ENCODE measurements around the gene HNRNPUL1.

- TF ChIP-seq JUN (IDR thresholded peaks at IDR 0.05; ENCODE audit: borderline replicate concordance, insufficient read depth, insufficient read length, low read depth), result no peak
- no peak for TF ChIP-seq CTCF (IDR thresholded peaks at IDR 0.05; ENCODE audit: extremely low read depth in 1 of 2, insufficient read depth in 1 of 2, low read depth in 1 of 2, low read length in 2 of 2)
- TF ChIP-seq POLR2AphosphoS5 (IDR thresholded peaks at IDR 0.05; ENCODE audit: insufficient read depth, low read depth, low read length), result no peak
- no peak for TF ChIP-seq GATA2 (IDR thresholded peaks at IDR 0.05; ENCODE audit: insufficient read depth, insufficient read length, low read depth, low read length)
- TF ChIP-seq POLR2A (IDR thresholded peaks at IDR 0.05; ENCODE audit: low read depth, low read length), result no peak
Observed at GRCh38 chr19:41255171-41255570, 9.0 kb upstream of the HNRNPUL1 start.

Measured in endothelial cell of umbilical vein (primary cell).